WTC11 (cell line): ENCODE measurements around the gene TEX52. TPM values are rescaled to one million over a fixed set of nuclear protein-coding genes. Genes with fewer than 3 reads are reported as not detected.

Experiments
- ATAC-seq: fragments of 200-7000 bp; cut with Tn5 transposase; 2 replicates; pipeline ENCODE4 v1.10.0; 2021; ENCODE audit warnings: mild to moderate bottlenecking, moderate library complexity
- CTCF ChIA-PET: fragments of 300-600 bp; sonication (Branson Sonifier 250); formaldehyde crosslinking; loops from one replicate; lab custom pipeline; 2021; ENCODE audit warnings: antibody characterized with exemption; lab: Charles Lee
- POLR2A ChIA-PET: fragments of 350-600 bp; sonication (Branson Sonifier 250); formaldehyde crosslinking; loops from one replicate; lab custom pipeline; 2021; ENCODE audit warnings: antibody characterized with exemption; lab: Charles Lee
- DNase-seq: peaks from one replicate; pipeline ENCODE4 v3.0.0; 2021; ENCODE audit warnings: low spot score
- H3K27ac Mint-ChIP-seq: 2 replicates; pipeline ENCODE4 v1.8.0; 2021; ENCODE audit warnings: mixed read lengths
- H3K27me3 Mint-ChIP-seq: 2 replicates; pipeline ENCODE4 v1.8.0; 2021; ENCODE audit warnings: low read depth, mild to moderate bottlenecking, moderate library complexity, mixed read lengths
- H3K36me3 Mint-ChIP-seq: 2 replicates; pipeline ENCODE4 v1.8.0; 2021; ENCODE audit warnings: mixed read lengths
- H3K4me1 Mint-ChIP-seq: 2 replicates; pipeline ENCODE4 v1.8.0; 2022; ENCODE audit warnings: mixed read lengths
- H3K4me3 Mint-ChIP-seq: 2 replicates; pipeline ENCODE4 v1.8.0; 2021; ENCODE audit warnings: mild to moderate bottlenecking, moderate library complexity, mixed read lengths
- H3K9me3 Mint-ChIP-seq: 2 replicates; pipeline ENCODE4 v1.8.0; 2021; ENCODE audit warnings: mixed read lengths
- ELF4 ChIP-seq: sonication (generic); formaldehyde crosslinking; IDR thresholded peaks from 2 replicates; pipeline ENCODE4 v1.8.1; 2022; ENCODE audit warnings: low read depth, mild to moderate bottlenecking, moderate library complexity, missing genetic modification reagents
- FOXJ3 ChIP-seq: sonication (generic); formaldehyde crosslinking; IDR thresholded peaks from 2 replicates; pipeline ENCODE4 v1.9.0; 2021; ENCODE audit warnings: missing genetic modification reagents, mild to moderate bottlenecking, borderline replicate concordance
- GABPB1 ChIP-seq: sonication (generic); formaldehyde crosslinking; IDR thresholded peaks from 2 replicates; pipeline ENCODE4 v1.8.1; 2023; ENCODE audit warnings: mild to moderate bottlenecking, missing genetic modification reagents
- JAZF1 ChIP-seq: fragments of 250-450 bp; sonication (Bioruptor Pico); IDR thresholded peaks from 2 replicates; pipeline ENCODE4 v1.9.0; 2021; ENCODE audit warnings: moderate library complexity, mild to moderate bottlenecking, inconsistent platforms
- NFYB ChIP-seq: sonication (generic); formaldehyde crosslinking; conservative IDR thresholded peaks from 2 replicates; pipeline ENCODE4 v1.8.0; 2022; ENCODE audit warnings: low read depth, missing genetic modification reagents
- NR1H2 ChIP-seq: sonication (generic); formaldehyde crosslinking; IDR thresholded peaks from 2 replicates; pipeline ENCODE4 v1.9.0; 2021; ENCODE audit warnings: mild to moderate bottlenecking, moderate library complexity, missing genetic modification reagents
- NR2C2 ChIP-seq: sonication (generic); formaldehyde crosslinking; IDR thresholded peaks from 2 replicates; pipeline ENCODE4 v1.8.0; 2022; ENCODE audit warnings: mild to moderate bottlenecking, missing genetic modification reagents
- SMAD3 ChIP-seq: sonication (generic); formaldehyde crosslinking; IDR thresholded peaks from 2 replicates; pipeline ENCODE4 v1.8.0; 2022; ENCODE audit warnings: missing genetic modification reagents, mild to moderate bottlenecking, borderline replicate concordance
- SOX15 ChIP-seq: fragments of 250-450 bp; sonication (Bioruptor Pico); IDR thresholded peaks from 2 replicates; pipeline ENCODE4 v1.9.0; 2021; ENCODE audit warnings: mild to moderate bottlenecking
- TEAD1 ChIP-seq: sonication (generic); formaldehyde crosslinking; IDR thresholded peaks from 2 replicates; pipeline ENCODE4 v1.8.0; 2022; ENCODE audit warnings: mild to moderate bottlenecking, missing genetic modification reagents
- ZNF121 ChIP-seq: sonication (generic); formaldehyde crosslinking; IDR thresholded peaks from 2 replicates; pipeline ENCODE4 v1.8.0; 2023; ENCODE audit warnings: missing genetic modification reagents
- ZNF138 ChIP-seq: sonication (generic); formaldehyde crosslinking; conservative IDR thresholded peaks from 2 replicates; pipeline ENCODE4 v1.8.1; 2022; ENCODE audit warnings: mild to moderate bottlenecking, moderate library complexity, missing genetic modification reagents
- ZNF219 ChIP-seq: sonication (generic); formaldehyde crosslinking; IDR thresholded peaks from 2 replicates; pipeline ENCODE4 v1.8.0; 2023; ENCODE audit warnings: missing genetic modification reagents, mild to moderate bottlenecking, borderline replicate concordance
- ZNF317 ChIP-seq: sonication (generic); formaldehyde crosslinking; IDR thresholded peaks from 2 replicates; pipeline ENCODE4 v1.8.1; 2023; ENCODE audit warnings: low read depth, mild to moderate bottlenecking, moderate library complexity, missing genetic modification reagents, borderline replicate concordance
- total RNA-seq: library from RNA; stranded (reverse); gene quantifications from 3 replicates; pipeline ENCODE4 v1.2.3, GENCODE V29; 2021
- TF ChIP-seq, protein P1 (sequence below): sonication (generic); formaldehyde crosslinking; IDR thresholded peaks from 2 replicates; pipeline ENCODE4 v1.8.1; 2023; ENCODE audit warnings: mild to moderate bottlenecking, missing genetic modification reagents, moderate library complexity
- TF ChIP-seq, protein P2 (sequence below): sonication (generic); formaldehyde crosslinking; IDR thresholded peaks from 2 replicates; pipeline ENCODE4 v1.8.0; 2022; ENCODE audit warnings: mild to moderate bottlenecking, missing genetic modification reagents
- TF ChIP-seq, protein P3 (sequence below): sonication (generic); formaldehyde crosslinking; IDR thresholded peaks from 2 replicates; pipeline ENCODE4 v1.8.1; 2022; ENCODE audit warnings: missing genetic modification reagents, borderline replicate concordance
- TF ChIP-seq, protein P4 (sequence below): sonication (generic); formaldehyde crosslinking; IDR thresholded peaks from 2 replicates; pipeline ENCODE4 v1.8.0; 2023; ENCODE audit warnings: missing genetic modification reagents, mild to moderate bottlenecking, borderline replicate concordance
- TF ChIP-seq, protein P5 (sequence below): sonication (generic); formaldehyde crosslinking; IDR thresholded peaks from 2 replicates; pipeline ENCODE4 v1.8.0; 2022; ENCODE audit warnings: mild to moderate bottlenecking, missing genetic modification reagents
- TF ChIP-seq, protein P6 (sequence below): fragments of 250-450 bp; sonication (Bioruptor Pico); IDR thresholded peaks from 2 replicates; pipeline ENCODE4 v1.9.0; 2021; ENCODE audit warnings: moderate library complexity, mild to moderate bottlenecking, inconsistent platforms, borderline replicate concordance

TEX52 gene
- total RNA-seq, 1 experiment from 2014 or later: not detected

DNA sequence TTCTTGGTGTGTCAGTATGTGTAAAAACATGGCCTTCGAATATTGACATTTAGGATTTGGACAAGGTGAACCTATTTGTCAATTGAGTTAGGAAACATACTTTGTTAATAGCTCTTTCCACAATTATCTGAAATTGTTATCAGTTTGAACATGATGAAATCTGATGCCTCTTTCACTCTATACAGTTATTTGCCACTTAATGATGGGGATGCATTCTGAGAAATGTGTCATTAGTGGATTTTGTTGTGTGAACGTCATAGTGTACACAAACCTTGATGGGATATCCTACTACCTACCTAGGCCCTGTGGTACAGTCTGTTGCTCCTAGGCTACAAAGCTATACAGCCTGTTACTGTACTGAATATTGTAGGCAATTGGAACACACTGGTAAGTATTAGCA, 38.7 kb upstream of the TEX52 start:
- Mint-ChIP-seq H3K4me1 (peaks cover 10% of the 10 kb centered on the region; the same call in 1 of the 2 replicates), H3K27me3 (no peaks in the 10 kb centered on the region; the same call in 1 of the 2 replicates), H3K36me3 (no peaks in the 10 kb centered on the region), H3K4me3 (no peak overlapping the region), H3K9me3 (no peaks in the 10 kb centered on the region), H3K27ac (no peak overlapping the region)
- DNase-seq (no peak), ATAC-seq (no peak)
- TF ChIP-seq FOXJ3: no peak
- TF ChIP-seq, protein P1, sequence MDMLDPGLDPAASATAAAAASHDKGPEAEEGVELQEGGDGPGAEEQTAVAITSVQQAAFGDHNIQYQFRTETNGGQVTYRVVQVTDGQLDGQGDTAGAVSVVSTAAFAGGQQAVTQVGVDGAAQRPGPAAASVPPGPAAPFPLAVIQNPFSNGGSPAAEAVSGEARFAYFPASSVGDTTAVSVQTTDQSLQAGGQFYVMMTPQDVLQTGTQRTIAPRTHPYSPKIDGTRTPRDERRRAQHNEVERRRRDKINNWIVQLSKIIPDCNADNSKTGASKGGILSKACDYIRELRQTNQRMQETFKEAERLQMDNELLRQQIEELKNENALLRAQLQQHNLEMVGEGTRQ (CRISPR knock-in tag): no peak
- no peak for TF ChIP-seq SMAD3 (CRISPR knock-in tag)
- TF ChIP-seq TEAD1: no peak
- TF ChIP-seq, protein P2, sequence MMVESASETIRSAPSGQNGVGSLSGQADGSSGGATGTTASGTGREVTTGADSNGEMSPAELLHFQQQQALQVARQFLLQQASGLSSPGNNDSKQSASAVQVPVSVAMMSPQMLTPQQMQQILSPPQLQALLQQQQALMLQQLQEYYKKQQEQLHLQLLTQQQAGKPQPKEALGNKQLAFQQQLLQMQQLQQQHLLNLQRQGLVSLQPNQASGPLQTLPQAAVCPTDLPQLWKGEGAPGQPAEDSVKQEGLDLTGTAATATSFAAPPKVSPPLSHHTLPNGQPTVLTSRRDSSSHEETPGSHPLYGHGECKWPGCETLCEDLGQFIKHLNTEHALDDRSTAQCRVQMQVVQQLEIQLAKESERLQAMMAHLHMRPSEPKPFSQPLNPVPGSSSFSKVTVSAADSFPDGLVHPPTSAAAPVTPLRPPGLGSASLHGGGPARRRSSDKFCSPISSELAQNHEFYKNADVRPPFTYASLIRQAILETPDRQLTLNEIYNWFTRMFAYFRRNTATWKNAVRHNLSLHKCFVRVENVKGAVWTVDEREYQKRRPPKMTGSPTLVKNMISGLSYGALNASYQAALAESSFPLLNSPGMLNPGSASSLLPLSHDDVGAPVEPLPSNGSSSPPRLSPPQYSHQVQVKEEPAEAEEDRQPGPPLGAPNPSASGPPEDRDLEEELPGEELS (CRISPR knock-in tag): no peak
- no peak for TF ChIP-seq NFYB (CRISPR knock-in tag)
- TF ChIP-seq, protein P3, sequence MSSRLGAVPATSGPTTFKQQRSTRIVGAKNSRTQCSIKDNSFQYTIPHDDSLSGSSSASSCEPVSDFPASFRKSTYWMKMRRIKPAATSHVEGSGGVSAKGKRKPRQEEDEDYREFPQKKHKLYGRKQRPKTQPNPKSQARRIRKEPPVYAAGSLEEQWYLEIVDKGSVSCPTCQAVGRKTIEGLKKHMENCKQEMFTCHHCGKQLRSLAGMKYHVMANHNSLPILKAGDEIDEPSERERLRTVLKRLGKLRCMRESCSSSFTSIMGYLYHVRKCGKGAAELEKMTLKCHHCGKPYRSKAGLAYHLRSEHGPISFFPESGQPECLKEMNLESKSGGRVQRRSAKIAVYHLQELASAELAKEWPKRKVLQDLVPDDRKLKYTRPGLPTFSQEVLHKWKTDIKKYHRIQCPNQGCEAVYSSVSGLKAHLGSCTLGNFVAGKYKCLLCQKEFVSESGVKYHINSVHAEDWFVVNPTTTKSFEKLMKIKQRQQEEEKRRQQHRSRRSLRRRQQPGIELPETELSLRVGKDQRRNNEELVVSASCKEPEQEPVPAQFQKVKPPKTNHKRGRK (CRISPR knock-in tag): no peak
- TF ChIP-seq, protein P4, sequence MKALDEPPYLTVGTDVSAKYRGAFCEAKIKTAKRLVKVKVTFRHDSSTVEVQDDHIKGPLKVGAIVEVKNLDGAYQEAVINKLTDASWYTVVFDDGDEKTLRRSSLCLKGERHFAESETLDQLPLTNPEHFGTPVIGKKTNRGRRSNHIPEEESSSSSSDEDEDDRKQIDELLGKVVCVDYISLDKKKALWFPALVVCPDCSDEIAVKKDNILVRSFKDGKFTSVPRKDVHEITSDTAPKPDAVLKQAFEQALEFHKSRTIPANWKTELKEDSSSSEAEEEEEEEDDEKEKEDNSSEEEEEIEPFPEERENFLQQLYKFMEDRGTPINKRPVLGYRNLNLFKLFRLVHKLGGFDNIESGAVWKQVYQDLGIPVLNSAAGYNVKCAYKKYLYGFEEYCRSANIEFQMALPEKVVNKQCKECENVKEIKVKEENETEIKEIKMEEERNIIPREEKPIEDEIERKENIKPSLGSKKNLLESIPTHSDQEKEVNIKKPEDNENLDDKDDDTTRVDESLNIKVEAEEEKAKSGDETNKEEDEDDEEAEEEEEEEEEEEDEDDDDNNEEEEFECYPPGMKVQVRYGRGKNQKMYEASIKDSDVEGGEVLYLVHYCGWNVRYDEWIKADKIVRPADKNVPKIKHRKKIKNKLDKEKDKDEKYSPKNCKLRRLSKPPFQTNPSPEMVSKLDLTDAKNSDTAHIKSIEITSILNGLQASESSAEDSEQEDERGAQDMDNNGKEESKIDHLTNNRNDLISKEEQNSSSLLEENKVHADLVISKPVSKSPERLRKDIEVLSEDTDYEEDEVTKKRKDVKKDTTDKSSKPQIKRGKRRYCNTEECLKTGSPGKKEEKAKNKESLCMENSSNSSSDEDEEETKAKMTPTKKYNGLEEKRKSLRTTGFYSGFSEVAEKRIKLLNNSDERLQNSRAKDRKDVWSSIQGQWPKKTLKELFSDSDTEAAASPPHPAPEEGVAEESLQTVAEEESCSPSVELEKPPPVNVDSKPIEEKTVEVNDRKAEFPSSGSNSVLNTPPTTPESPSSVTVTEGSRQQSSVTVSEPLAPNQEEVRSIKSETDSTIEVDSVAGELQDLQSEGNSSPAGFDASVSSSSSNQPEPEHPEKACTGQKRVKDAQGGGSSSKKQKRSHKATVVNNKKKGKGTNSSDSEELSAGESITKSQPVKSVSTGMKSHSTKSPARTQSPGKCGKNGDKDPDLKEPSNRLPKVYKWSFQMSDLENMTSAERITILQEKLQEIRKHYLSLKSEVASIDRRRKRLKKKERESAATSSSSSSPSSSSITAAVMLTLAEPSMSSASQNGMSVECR (CRISPR knock-in tag): no peak
- TF ChIP-seq ELF4 (CRISPR knock-in tag): no peak
- no peak for TF ChIP-seq ZNF138 (CRISPR knock-in tag)
- TF ChIP-seq GABPB1 (CRISPR knock-in tag): no peak
- TF ChIP-seq ZNF219 (CRISPR knock-in tag): no peak
- TF ChIP-seq, protein P5, sequence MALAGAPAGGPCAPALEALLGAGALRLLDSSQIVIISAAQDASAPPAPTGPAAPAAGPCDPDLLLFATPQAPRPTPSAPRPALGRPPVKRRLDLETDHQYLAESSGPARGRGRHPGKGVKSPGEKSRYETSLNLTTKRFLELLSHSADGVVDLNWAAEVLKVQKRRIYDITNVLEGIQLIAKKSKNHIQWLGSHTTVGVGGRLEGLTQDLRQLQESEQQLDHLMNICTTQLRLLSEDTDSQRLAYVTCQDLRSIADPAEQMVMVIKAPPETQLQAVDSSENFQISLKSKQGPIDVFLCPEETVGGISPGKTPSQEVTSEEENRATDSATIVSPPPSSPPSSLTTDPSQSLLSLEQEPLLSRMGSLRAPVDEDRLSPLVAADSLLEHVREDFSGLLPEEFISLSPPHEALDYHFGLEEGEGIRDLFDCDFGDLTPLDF (CRISPR knock-in tag): no peak
- TF ChIP-seq NR1H2 (CRISPR knock-in tag): no peak
- TF ChIP-seq ZNF121 (CRISPR knock-in tag): no peak
- no peak for TF ChIP-seq NR2C2 (CRISPR knock-in tag)
- TF ChIP-seq, protein P6, sequence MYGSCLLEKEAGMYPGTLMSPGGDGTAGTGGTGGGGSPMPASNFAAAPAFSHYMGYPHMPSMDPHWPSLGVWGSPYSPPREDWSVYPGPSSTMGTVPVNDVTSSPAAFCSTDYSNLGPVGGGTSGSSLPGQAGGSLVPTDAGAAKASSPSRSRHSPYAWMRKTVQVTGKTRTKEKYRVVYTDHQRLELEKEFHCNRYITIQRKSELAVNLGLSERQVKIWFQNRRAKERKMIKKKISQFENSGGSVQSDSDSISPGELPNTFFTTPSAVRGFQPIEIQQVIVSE (CRISPR knock-in tag): no peak
- no peak for TF ChIP-seq ZNF317 (CRISPR knock-in tag)
- TF ChIP-seq SOX15 (CRISPR knock-in tag): no peak
- no peak for TF ChIP-seq JAZF1 (CRISPR knock-in tag)
- ChIA-PET CTCF (interaction anchor here (1.1 to 2.3 kb wide), 2 partner anchors 10 kb away, joined by 3 to 21 read pairs; no protein-coding TSS in a partner anchor), POLR2A (interaction anchor here (0.6 kb wide), 1 partner anchor 13 kb away, joined by 10 read pairs; no protein-coding TSS in a partner anchor)
